Measurements from ENCODE around the gene RAB13. TPM values are rescaled to one million over a fixed set of nuclear protein-coding genes. Genes with fewer than 3 reads are reported as not detected.

Gene RAB13
- total RNA-seq, 1 experiment from 2014 or later, result 122 TPM

GRCh38 chr1:153941826-153942725, 44.1 kb downstream of the RAB13 start:
- H2BK120ac ChIP-seq (ENCODE audit: low read depth, low read length, poor library complexity, severe bottlenecking), result no peak overlapping the region
- no peaks in the 10 kb centered on the region for H3K27me3 ChIP-seq (ENCODE audit: insufficient read depth, low read length)
- H3K4me2 ChIP-seq (ENCODE audit: insufficient read depth, insufficient read length, low read length), result no peak overlapping the region
- H3K9ac ChIP-seq (ENCODE audit: extremely low read depth, insufficient read length, low read length), result no peak overlapping the region
- H4K91ac ChIP-seq (ENCODE audit: insufficient read length, low read depth, low read length), result no peak overlapping the region
- peaks cover 19 to 51% (median 48%) of the 10 kb centered on the region in 3 experiments for H3K36me3 Mint-ChIP-seq (ENCODE audit: insufficient read depth in 1 of 3, low read depth in 3 of 3)
- no peak overlapping the region for H2BK12ac ChIP-seq (ENCODE audit: insufficient read length, low read depth, low read length)
- no peaks in the 10 kb centered on the region for H3K79me2 ChIP-seq (ENCODE audit: insufficient read depth, low read length)
- H2BK15ac ChIP-seq (ENCODE audit: low read depth, low read length), result no peak overlapping the region
- no peak overlapping the region for H2AFZ ChIP-seq (ENCODE audit: low read length)
- H2BK5ac ChIP-seq (ENCODE audit: insufficient read length, low read length), result no peak overlapping the region
- no peak overlapping the region for H3T11ph ChIP-seq (ENCODE audit: low read length)
- no peak for DNase-seq
- H3K23ac ChIP-seq (ENCODE audit: insufficient read length, low read depth, low read length), result no peak overlapping the region
- no peak overlapping the region for H4K5ac ChIP-seq (ENCODE audit: insufficient read length, low read depth, low read length)
- no peaks in the 10 kb centered on the region; the same call in 1 of the 2 replicates for H3K4me1 ChIP-seq (ENCODE audit: insufficient read depth, low read length)
- no peak for TF ChIP-seq CTCF (conservative IDR thresholded peaks at IDR 0.05)
- H3K14ac ChIP-seq (ENCODE audit: insufficient read depth, low read length), result no peak overlapping the region
- H2AK5ac ChIP-seq (ENCODE audit: insufficient read length, low read length), result no peak overlapping the region
- peaks cover 5% of the 10 kb centered on the region for H3K23me2 ChIP-seq (ENCODE audit: insufficient read length, low read depth, low read length, poor library complexity, severe bottlenecking)
- H3K18ac ChIP-seq (ENCODE audit: insufficient read length, low read depth, low read length), result no peak overlapping the region
- peaks cover 8 to 14% of the 10 kb centered on the region in 2 experiments for H3K4me1 Mint-ChIP-seq
- H3K9me3 Mint-ChIP-seq, result no peaks in the 10 kb centered on the region
- H4K20me1 ChIP-seq (ENCODE audit: control insufficient read depth, insufficient read depth, insufficient read length), result no peaks in the 10 kb centered on the region
- no peak overlapping the region for H2BK20ac ChIP-seq (ENCODE audit: low read depth, low read length, poor library complexity, severe bottlenecking)
- WGBS (ENCODE audit: extremely low coverage, insufficient read length, low lambda C conversion rate), result no CpG with 5 or more reads among the region's 34 CpGs
- H3K27me3 Mint-ChIP-seq (ENCODE audit: low read depth), result no peaks in the 10 kb centered on the region
- H3K4ac ChIP-seq (ENCODE audit: low read depth, low read length), result no peak overlapping the region
- peaks cover 3% of the 10 kb centered on the region for H3K79me1 ChIP-seq (ENCODE audit: insufficient read depth, low read depth, low read length, poor library complexity, severe bottlenecking)
- no peak overlapping the region for H3K4me3 Mint-ChIP-seq
- H3K9me3 ChIP-seq (ENCODE audit: control insufficient read depth, low read depth, low read length), result no peaks in the 10 kb centered on the region
- no peak overlapping the region for H4K8ac ChIP-seq (replicated peaks; ENCODE audit: insufficient read length, low read depth, low read length)
- H3K27ac Mint-ChIP-seq, result no peak overlapping the region
- no peak overlapping the region for H3K27ac ChIP-seq (ENCODE audit: insufficient read length, low read depth, low read length)
- no peak overlapping the region for H3K56ac ChIP-seq (ENCODE audit: insufficient read length, low read depth, low read length)

All from H9 (cell line).